NCI-H1417 (cell line): ENCODE measurements around the gene MRTO4.
"Not testable (repeated sequence)": the region's sequence is repeated elsewhere in the genome, so short reads cannot be mapped to it uniquely, and the experiment has no call there.

ENCODE experiments used
- DNase-seq, 3 experiments: peaks; one replicate each; lab custom pipeline; 2025; lab: John Stamatoyannopoulos, UW

MRTO4 gene

DNA sequence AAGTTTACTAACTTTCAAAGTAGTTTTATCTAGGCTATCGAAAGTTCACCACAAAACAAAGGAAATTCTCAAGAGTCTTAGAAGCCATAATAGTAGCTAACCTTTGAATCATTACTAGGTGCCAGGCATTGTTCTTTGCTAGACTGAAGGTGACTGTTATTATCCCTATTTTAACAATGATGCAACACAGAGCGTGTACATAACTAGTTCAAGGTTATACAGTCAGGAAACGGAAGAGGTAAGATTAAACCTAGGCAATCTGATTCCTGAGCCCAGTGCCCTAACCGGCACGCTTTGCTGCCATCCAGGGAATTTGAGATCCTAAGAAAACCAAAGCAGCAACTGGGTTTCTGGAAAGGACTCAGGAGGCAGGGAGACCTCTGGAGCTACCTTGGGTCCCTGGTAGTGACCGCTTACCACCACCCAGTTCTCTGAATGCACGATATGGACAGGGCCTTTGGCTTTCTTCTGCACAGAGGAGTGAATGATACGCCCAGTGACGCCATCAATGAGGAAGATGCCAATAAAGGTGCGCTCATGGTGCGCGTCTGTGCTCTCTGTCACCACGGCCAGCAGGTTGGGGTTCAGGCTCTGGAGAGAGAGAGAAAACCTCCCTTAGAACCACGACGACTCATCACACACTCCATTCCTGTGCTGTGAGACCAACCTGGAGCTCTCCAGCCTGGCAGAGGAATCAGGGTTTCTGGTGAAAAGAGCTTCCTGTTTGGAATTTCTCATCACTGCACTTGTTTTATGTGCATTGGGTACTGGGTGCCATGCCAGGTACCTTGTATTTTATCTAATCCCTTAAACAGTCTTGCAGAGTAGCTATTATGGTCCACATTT is 28.4 kb upstream of the MRTO4 start:
- no peak for DNase-seq

- no peak for DNase-seq
Observed at GRCh38 chr1:19229229-19229628, 22.4 kb upstream of the MRTO4 start.

DNA sequence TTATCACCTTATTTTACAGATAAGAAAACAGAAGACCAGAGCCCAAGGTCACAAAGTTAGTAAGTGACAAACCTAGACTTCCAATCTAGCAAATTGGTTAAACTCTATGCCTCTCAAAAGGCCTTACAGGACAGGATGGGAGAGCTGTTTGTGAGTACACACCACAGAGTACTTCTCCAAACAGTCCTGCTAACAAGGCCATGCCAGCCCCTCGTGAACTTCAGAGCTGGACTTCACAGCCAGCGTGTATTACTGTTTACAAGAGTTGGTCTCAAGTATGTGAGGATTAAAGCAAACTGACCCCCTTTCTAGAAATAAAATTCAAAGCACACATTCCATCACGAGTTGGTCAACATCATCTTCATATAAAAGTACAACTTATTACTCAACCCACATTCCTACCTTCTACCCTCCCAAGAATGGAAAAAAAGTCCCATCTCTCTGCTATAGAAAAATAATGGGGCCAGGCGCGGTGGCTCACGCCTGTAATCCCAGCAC is 21.7 kb upstream of the MRTO4 start:
- DNase-seq, result no peak

GRCh38 chr1:19231736-19232523 is 19.7 kb upstream of the MRTO4 start:
- DNase-seq, result not testable (repeated sequence)

GRCh38 chr1:19232524-19232846 is 19.1 kb upstream of the MRTO4 start:
- no peak for DNase-seq

DNA sequence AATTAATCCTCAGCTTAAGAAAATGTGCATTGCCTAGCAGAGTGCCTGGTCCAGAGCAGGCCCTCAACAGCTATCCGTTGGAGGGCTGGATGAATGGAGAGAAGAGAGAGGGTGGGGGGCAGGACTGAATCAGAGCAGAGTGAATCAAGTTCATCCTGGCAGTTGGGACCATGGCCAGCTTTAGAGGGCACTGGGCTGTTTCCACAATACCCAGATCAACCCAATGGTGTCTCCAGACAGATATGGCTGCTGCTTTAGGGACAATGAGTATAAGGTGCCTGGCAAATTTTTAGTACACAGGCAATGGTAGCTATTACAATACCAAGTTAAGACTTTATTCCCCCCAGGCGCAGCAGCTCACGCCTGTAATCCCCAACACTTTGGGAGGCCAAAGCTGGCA is 17.4 kb upstream of the MRTO4 start:
- no peak for DNase-seq

GRCh38 chr1:19239876-19240275 is 11.7 kb upstream of the MRTO4 start:
- DNase-seq, result no peak

GRCh38 chr1:19240673-19241538 is 10.7 kb upstream of the MRTO4 start:
- DNase-seq, result peak; percentile 9 to 31 (median 11)

- peak in 1 of 3 experiments; percentile 48 for DNase-seq
Observed at GRCh38 chr1:19250629-19251304, 838 bp upstream of the MRTO4 start.

DNA sequence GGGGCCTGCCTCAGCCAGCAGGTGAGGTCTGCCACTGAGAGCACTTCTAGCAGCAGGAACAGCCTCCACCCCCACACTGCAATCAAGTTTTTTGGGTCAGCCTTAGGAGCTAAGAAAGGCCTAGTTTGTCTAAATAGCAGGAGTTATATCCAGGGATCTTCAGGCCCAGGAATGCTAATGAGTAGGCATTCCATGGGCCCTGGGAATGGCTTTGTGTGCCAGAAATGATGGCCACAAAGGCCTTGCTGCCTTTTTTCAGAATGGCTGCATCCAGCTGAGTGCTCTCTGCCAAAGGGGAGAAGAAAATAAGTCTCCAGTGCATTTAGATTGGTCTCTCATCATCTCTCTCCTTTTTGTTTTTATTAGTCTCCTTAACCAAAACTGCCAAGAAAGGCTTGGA is 2.8 kb downstream of the MRTO4 start:
- DNase-seq, result no peak

DNA sequence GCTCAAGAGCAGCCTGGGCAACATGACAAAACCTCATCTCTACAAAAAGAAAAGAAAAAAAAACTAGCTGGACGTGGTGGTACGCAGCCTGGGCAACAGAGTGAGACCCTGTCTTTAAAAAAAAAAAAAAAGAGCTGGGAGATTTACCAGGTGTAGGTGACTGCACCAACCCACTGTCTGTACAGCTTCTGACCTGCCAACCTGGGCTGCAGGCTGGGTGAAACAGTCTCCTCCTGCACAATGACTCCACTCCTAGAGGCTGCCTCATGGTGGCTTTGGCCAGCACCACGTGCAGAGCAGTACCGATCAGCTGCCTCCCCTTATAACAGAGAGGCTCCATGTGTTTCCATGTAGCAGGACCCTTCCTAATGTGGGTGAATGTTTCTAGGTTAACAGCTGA is 3.7 kb downstream of the MRTO4 start:
- DNase-seq, result no peak

- DNase-seq, result not testable (repeated sequence)
Observed at GRCh38 chr1:19256301-19256700, 4.7 kb downstream of the MRTO4 start.

DNA sequence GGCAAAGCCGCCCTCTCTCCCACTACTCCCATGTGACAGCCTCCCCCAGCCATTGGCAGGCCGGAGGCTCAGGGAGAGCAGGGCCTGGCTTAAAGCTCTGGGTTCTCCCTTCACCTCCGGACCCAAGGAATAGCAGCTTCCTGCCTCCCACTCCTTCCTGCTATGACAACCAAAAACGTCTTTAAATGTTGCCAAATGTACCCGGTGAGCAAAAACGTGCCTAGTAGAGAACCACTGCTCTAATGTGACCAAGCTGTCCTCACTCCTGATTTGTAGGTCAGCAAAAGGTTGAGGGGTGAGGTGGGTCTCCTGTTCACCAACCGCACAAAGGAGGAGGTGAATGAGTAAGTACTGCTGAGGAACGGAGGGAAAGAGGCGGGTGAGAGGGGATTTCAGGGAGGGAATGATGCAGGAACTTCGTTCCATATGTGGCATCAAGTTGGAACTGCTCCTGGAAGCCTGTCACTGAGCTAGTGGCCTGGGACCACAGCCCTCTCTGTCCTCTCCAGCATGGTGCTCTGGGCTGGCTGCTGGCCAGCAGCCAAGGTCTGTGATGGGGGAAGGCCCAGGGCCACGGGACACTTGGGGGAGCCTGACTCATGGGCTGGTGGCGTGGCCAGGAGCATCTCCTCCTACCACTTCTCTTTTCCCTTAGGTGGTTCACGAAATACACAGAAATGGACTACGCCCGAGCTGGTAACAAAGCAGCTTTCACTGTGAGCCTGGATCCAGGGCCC is 5.7 kb downstream of the MRTO4 start:
- DNase-seq, result no peak

DNA sequence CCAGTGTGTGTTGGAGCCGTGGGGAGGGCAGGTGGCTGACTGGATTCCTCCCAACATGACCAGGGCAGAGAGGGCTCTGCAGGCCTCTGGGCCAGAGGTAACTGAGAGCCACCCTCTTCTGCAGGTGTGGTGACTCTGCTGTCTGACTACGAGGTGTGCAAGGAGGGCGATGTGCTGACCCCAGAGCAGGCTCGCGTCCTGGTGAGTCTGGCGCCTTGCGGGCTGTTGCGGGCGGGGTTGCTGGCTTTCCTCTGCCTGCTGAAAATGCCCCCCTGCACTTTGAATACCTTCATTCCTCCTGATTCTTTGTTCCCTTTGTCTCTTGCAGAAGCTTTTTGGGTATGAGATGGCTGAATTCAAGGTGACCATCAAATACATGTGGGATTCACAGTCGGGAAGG is 6.7 kb downstream of the MRTO4 start:
- DNase-seq, result no peak

GRCh38 chr1:19260211-19261138 is 8.9 kb downstream of the MRTO4 start:
- DNase-seq, result peak in 2 of 3 experiments; percentile 22 to 78

DNA sequence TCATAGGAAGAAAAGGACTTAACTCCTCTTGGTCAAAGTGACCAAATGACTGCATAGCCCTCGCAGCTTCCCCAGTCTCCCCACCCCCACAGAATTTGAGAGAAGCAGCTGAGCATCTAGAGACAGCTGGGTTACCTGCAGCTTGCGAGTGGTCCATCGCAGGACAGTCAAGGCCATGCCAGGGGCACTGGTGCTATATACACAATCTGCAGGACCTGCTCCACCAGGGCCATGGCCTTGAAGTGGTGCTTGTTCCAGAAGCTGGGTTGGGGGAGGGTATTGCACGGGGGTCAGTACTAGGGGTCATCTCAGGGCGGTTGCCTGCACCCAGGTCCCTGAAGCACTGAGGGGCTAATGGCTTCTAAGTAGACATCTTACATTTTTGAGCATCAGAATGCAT is 10.4 kb downstream of the MRTO4 start:
- no peak for DNase-seq

- no peak for DNase-seq
Observed at GRCh38 chr1:19262744-19263143, 11.1 kb downstream of the MRTO4 start.

DNA sequence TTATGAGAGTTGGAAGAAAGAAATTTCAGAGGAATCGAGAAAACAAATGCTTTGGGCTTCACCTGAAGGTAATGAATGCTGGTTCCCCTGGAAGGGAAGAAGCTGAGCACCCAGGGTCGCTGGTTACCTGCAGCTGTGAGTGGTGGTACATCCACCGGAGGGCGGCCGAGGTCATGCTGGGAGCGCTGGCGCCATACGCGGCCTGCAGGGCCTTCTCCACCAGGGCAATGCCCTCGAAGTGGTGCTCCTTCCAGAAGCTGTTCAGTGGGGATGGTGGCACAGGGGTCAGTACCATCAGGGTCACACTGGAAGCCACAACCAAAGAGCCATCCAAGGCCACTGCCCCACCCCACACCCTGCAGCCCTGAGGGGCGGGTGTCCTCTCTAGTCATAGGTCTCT is 16.8 kb downstream of the MRTO4 start:
- DNase-seq, result no peak

DNA sequence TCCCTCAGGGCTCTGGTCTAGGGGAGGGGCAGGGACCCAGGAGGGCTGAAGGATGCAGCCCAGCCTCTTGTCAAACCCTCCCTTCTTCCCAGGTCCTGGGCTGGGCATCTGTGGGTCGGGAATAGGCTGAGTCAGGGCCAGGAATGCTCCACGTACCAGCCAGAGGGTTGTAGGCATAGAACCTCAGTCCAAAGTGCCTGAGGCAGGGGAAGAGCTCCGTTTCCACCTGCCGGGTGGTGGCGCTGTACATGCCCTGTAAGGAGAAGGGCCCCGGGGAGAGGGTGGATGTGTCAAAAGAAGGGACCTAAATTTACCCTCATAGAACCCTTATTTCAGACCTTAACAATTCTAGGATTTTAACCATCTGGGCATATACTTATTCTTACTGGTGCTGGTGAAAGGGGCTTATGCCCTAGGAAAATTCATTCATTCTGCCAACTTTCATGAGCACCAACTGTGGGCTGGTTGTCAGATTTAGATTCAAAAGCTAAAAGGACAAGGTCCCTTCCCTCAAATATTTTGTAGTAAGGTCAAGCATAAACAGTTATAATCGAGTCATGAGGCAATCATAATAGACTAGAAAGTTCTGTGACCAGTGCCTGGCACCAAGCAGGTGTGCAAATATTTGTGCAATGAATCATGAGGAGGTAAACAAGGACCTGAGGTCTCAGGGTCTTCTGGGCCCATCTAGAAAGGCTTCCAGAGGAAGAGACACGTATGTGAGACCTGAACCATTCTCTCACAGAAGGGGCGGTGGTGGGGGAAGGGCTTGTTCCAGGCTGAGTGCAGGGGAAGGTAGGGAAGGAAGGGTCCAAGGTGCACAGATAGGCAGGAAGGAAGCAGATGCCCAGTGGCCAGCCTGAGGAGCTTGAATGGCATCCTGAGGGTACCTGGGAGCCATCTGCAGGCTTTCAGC is 18.1 kb downstream of the MRTO4 start:
- not testable (repeated sequence) for DNase-seq
